Measurements from ENCODE around the gene DDX3X.
"Not testable (repeated sequence)": the region's sequence is repeated elsewhere in the genome, so short reads cannot be mapped to it uniquely, and the experiment has no call there.

The DDX3X gene

GRCh38 chrX:41332005-41332404 lies 2.0 kb upstream of the DDX3X start:
- DNase-seq: no peak

- no peak for DNase-seq
These were observed 1.5 kb upstream of the DDX3X start for GRCh38 chrX:41332408-41333002.

- peak; percentile 73 for DNase-seq
These were observed 789 bp upstream of the DDX3X start for GRCh38 chrX:41333003-41333743.

- DNase-seq: peak; percentile 10
These were observed 618 bp downstream of the DDX3X start for GRCh38 chrX:41334363-41335197.

GRCh38 chrX:41335198-41335957 lies 1.4 kb downstream of the DDX3X start:
- DNase-seq: no peak

- DNase-seq: no peak
These were observed 2.0 kb downstream of the DDX3X start for GRCh38 chrX:41335958-41336331.

- DNase-seq: no peak
These were observed 2.5 kb downstream of the DDX3X start for GRCh38 chrX:41336447-41336846.

- no peak for DNase-seq
These were observed 3.2 kb downstream of the DDX3X start for GRCh38 chrX:41337140-41337539.

- no peak for DNase-seq
These were observed 4.5 kb downstream of the DDX3X start for GRCh38 chrX:41338436-41338835.

- no peak for DNase-seq
These were observed 5.2 kb downstream of the DDX3X start for GRCh38 chrX:41339148-41339547.

GRCh38 chrX:41344053-41344452 lies 10.1 kb downstream of the DDX3X start:
- no peak for DNase-seq

GRCh38 chrX:41347186-41347585 lies 13.2 kb downstream of the DDX3X start:
- no peak for DNase-seq

GRCh38 chrX:41348551-41348950 lies 14.6 kb downstream of the DDX3X start:
- no peak for DNase-seq

- no peak for DNase-seq
These were observed 16.4 kb downstream of the DDX3X start for GRCh38 chrX:41350150-41350975.

GRCh38 chrX:41350976-41351569 lies 17.1 kb downstream of the DDX3X start:
- DNase-seq: no peak

- no peak for DNase-seq
These were observed 18.0 kb downstream of the DDX3X start for GRCh38 chrX:41351923-41352322.

- no peak for DNase-seq
These were observed 18.4 kb downstream of the DDX3X start for GRCh38 chrX:41352329-41352838.

GRCh38 chrX:41353985-41354384 lies 20.0 kb downstream of the DDX3X start:
- DNase-seq: no peak

- DNase-seq: no peak
These were observed 35.2 kb downstream of the DDX3X start for GRCh38 chrX:41369152-41369551.

- DNase-seq: not testable (repeated sequence)
These were observed 37.6 kb downstream of the DDX3X start for GRCh38 chrX:41371575-41371974.

- DNase-seq: no peak
These were observed 40.1 kb downstream of the DDX3X start for GRCh38 chrX:41373989-41374606.
